Colonic mucosa (tissue), 4 donors: Measurements from ENCODE around the gene CERS1. TPM values are rescaled to one million over a fixed set of nuclear protein-coding genes. Genes with fewer than 3 reads are reported as not detected.

ENCODE experiments used
- DNase-seq: peaks from one replicate; pipeline ENCODE4 v3.0.0-alpha.2; 2020
- H3K27ac ChIP-seq: fragments of 200-600 bp; one replicate; pipeline ENCODE4 v1.8.0; 2021
- H3K27me3 ChIP-seq: fragments of 200-600 bp; one replicate; pipeline ENCODE4 v1.8.0; 2021
- H3K36me3 ChIP-seq: fragments of 200-600 bp; one replicate; pipeline ENCODE4 v1.8.0; 2021
- H3K4me1 ChIP-seq: fragments of 200-600 bp; one replicate; pipeline ENCODE4 v1.8.0; 2021; ENCODE audit warnings: mild to moderate bottlenecking
- H3K4me3 ChIP-seq: fragments of 200-600 bp; one replicate; pipeline ENCODE4 v1.8.0; 2021
- H3K9ac ChIP-seq, 2 donors: one replicate each; pipeline ENCODE4 v1.7.0; 2013; ENCODE audit warnings: control low read depth in 2 of 2, low read depth in 2 of 2, low read length in 2 of 2
- H3K9me3 ChIP-seq: fragments of 200-600 bp; one replicate; pipeline ENCODE4 v1.8.0; 2021
- CTCF ChIP-seq: fragments of 200-600 bp; IDR thresholded peaks from one replicate; pipeline ENCODE4 v1.8.0; 2022; ENCODE audit warnings: antibody characterized with exemption, mild to moderate bottlenecking
- intact Hi-C: fragments of 100-400 bp; cut with DNase I; formaldehyde crosslinking; loops from one replicate; pipeline ENCODE4 v1.14.1; 2022
- total RNA-seq, 2 donors: library from RNA; stranded (reverse); fragmentation: NEBNext Ultra II Directional in 1 of 2; extraction: Animal tissue kit (Norgen Biotek cat#: 25700) in 1 of 2; gene quantifications; one replicate each; pipeline ENCODE4 v1.2.1, GENCODE V29; 2021
- donor health status: healthy.
- donor health status: DM: no; HTN: no; CAD: no.
- donor health status: DM: no; HTN: no; CAD: no.

CERS1 gene
- total RNA-seq, 2 donors from 2014 or later = 0.15 to 0.58 TPM

- H3K9me3 ChIP-seq = no peaks in the 10 kb centered on the region
- H3K27ac ChIP-seq = no peak overlapping the region
- no peak for TF ChIP-seq CTCF
- H3K27me3 ChIP-seq = no peaks in the 10 kb centered on the region
- DNase-seq = no peak
- H3K4me1 ChIP-seq = no peaks in the 10 kb centered on the region
- no peak overlapping the region for H3K4me3 ChIP-seq
- no peak overlapping the region for H3K9ac ChIP-seq
- intact Hi-C loops = no loop called here
- peaks cover 53% of the 10 kb centered on the region for H3K36me3 ChIP-seq
These were observed 39.4 kb downstream of the CERS1 start for GRCh38 chr19:18856385-18857126.

GRCh38 chr19:18855647-18856384, 40.1 kb downstream of the CERS1 start:
- no peak overlapping the region for H3K4me3 ChIP-seq
- no peak for DNase-seq
- H3K27ac ChIP-seq = no peak overlapping the region
- no peaks in the 10 kb centered on the region for H3K9me3 ChIP-seq
- no peak overlapping the region for H3K9ac ChIP-seq
- H3K36me3 ChIP-seq = peaks cover 50% of the 10 kb centered on the region
- intact Hi-C loops = no loop called here
- no peak for TF ChIP-seq CTCF
- H3K4me1 ChIP-seq = no peaks in the 10 kb centered on the region
- no peaks in the 10 kb centered on the region for H3K27me3 ChIP-seq

- Histone ChIP-seq H3K27me3 (no peaks in the 10 kb centered on the region), H3K27ac (no peak overlapping the region), H3K9me3 (no peaks in the 10 kb centered on the region), H3K9ac (no peak overlapping the region), H3K36me3 (peaks cover 50% of the 10 kb centered on the region), H3K4me3 (no peak overlapping the region), H3K4me1 (no peaks in the 10 kb centered on the region)
- no peak for DNase-seq
- no peak for TF ChIP-seq CTCF
- intact Hi-C loops = no loop called here
These were observed 41.0 kb downstream of the CERS1 start for GRCh38 chr19:18854982-18855381.

GRCh38 chr19:18853755-18854427, 42.1 kb downstream of the CERS1 start:
- Histone ChIP-seq H3K27me3 (no peaks in the 10 kb centered on the region), H3K4me3 (no peak overlapping the region), H3K9ac (no peak overlapping the region), H3K27ac (no peak overlapping the region), H3K4me1 (no peaks in the 10 kb centered on the region), H3K36me3 (peaks cover 45% of the 10 kb centered on the region), H3K9me3 (no peaks in the 10 kb centered on the region)
- no peak for TF ChIP-seq CTCF
- intact Hi-C loops = no loop called here
- DNase-seq = no peak

- TF ChIP-seq CTCF = no peak
- Histone ChIP-seq H3K27me3 (no peaks in the 10 kb centered on the region), H3K9me3 (no peaks in the 10 kb centered on the region), H3K4me3 (no peak overlapping the region), H3K27ac (no peak overlapping the region), H3K36me3 (peaks cover 47% of the 10 kb centered on the region), H3K9ac (no peak overlapping the region), H3K4me1 (peaks cover 5% of the 10 kb centered on the region)
- intact Hi-C loops = no loop called here
- DNase-seq = no peak
These were observed 43.3 kb downstream of the CERS1 start for GRCh38 chr19:18852648-18853047.
